Trophoblast cell (in vitro differentiated cells and primary cell): ENCODE data around the gene DENND1B.

ENCODE experiments used
- DNase-seq, 2 donors: peaks; one replicate each; pipeline ENCODE4 v3.0.0-alpha.2; 2016
- H2AFZ ChIP-seq: 2 replicates; pipeline ENCODE4 v1.6.1; 2013; ENCODE audit warnings: low read length, moderate library complexity, mild to moderate bottlenecking; ENCODE audit not compliant: insufficient read depth, poor library complexity
- H2AK5ac ChIP-seq: 2 replicates; pipeline ENCODE4 v1.6.1; 2013; ENCODE audit warnings: mild to moderate bottlenecking, low read length
- H2BK120ac ChIP-seq: 2 replicates; pipeline ENCODE4 v1.6.1; 2013; ENCODE audit warnings: low read length, mild to moderate bottlenecking, moderate library complexity; ENCODE audit not compliant: insufficient read depth, poor library complexity
- H2BK12ac ChIP-seq: 2 replicates; pipeline ENCODE4 v1.6.1; 2013; ENCODE audit warnings: mild to moderate bottlenecking, low read length, moderate library complexity
- H2BK5ac ChIP-seq: 2 replicates; pipeline ENCODE4 v1.6.1; 2013; ENCODE audit warnings: low read length, low read depth, moderate library complexity, mild to moderate bottlenecking; ENCODE audit not compliant: poor library complexity
- H3K14ac ChIP-seq: 2 replicates; pipeline ENCODE4 v1.6.1; 2013; ENCODE audit warnings: mild to moderate bottlenecking, low read length
- H3K18ac ChIP-seq: 2 replicates; pipeline ENCODE4 v1.6.1; 2013; ENCODE audit warnings: mild to moderate bottlenecking, low read length
- H3K23ac ChIP-seq: 2 replicates; pipeline ENCODE4 v1.6.1; 2013; ENCODE audit warnings: low read length
- H3K27ac ChIP-seq: 2 replicates; pipeline ENCODE4 v1.5.1; 2013; ENCODE audit warnings: low read depth, mild to moderate bottlenecking, inconsistent platforms, low read length, moderate library complexity
- H3K27me3 ChIP-seq: 2 replicates; pipeline ENCODE4 v1.6.1; 2013; ENCODE audit warnings: inconsistent platforms, mild to moderate bottlenecking, low read length, moderate library complexity; ENCODE audit not compliant: insufficient read depth
- H3K36me3 ChIP-seq, 2 experiments: 1 replicate in 1 of 2; 2 replicates in 1 of 2; pipeline ENCODE4 v1.6.1; 2013; ENCODE audit warnings: low read length in 2 of 2, mild to moderate bottlenecking in 2 of 2, moderate library complexity in 1 of 2; ENCODE audit not compliant: insufficient read depth in 2 of 2, control insufficient read depth in 1 of 2
- H3K4ac ChIP-seq: 2 replicates; pipeline ENCODE4 v1.6.1; 2013; ENCODE audit warnings: low read depth, mild to moderate bottlenecking, low read length, moderate library complexity
- H3K4me1 ChIP-seq, 2 experiments: 1 replicate in 1 of 2; 2 replicates in 1 of 2; pipeline ENCODE4 v1.6.1; 2013; ENCODE audit warnings: low read length in 2 of 2, mild to moderate bottlenecking in 2 of 2, moderate library complexity in 1 of 2; ENCODE audit not compliant: insufficient read depth in 2 of 2, control insufficient read depth in 1 of 2
- H3K4me2 ChIP-seq: 2 replicates; pipeline ENCODE4 v1.6.1; 2013; ENCODE audit warnings: inconsistent platforms, mild to moderate bottlenecking, low read length, moderate library complexity
- H3K4me3 ChIP-seq: 2 replicates; pipeline ENCODE4 v1.5.1; 2013; ENCODE audit warnings: mild to moderate bottlenecking, low read depth, low read length, inconsistent platforms
- H3K79me1 ChIP-seq: one replicate; pipeline ENCODE4 v1.6.1; 2013; ENCODE audit warnings: low read length
- H3K79me2 ChIP-seq: 2 replicates; pipeline ENCODE4 v1.6.1; 2013; ENCODE audit warnings: low read length, mild to moderate bottlenecking; ENCODE audit not compliant: control insufficient read depth, insufficient read depth, poor library complexity
- H3K9ac ChIP-seq: 2 replicates; pipeline ENCODE4 v1.6.1; 2013; ENCODE audit warnings: mild to moderate bottlenecking, low read length
- H3K9me3 ChIP-seq: 2 replicates; pipeline ENCODE4 v1.6.1; 2013; ENCODE audit warnings: low read depth, mild to moderate bottlenecking, control low read depth, inconsistent platforms, low read length; ENCODE audit not compliant: insufficient read depth
- H4K12ac ChIP-seq: 2 replicates; pipeline ENCODE4 v1.6.1; 2013; ENCODE audit warnings: low read depth, mild to moderate bottlenecking, low read length, moderate library complexity
- H4K8ac ChIP-seq: 2 replicates; pipeline ENCODE4 v1.6.1; 2013; ENCODE audit warnings: low read depth, mild to moderate bottlenecking, low read length, moderate library complexity
- H4K91ac ChIP-seq: one replicate; pipeline ENCODE4 v1.6.1; 2013; ENCODE audit warnings: low read depth, mild to moderate bottlenecking, low read length, moderate library complexity
- WGBS: extraction: QIAGEN DNeasy Blood & Tissue Kit; methylation state at CpG from one replicate; pipeline ENCODE4 v1.1.7; 2013; ENCODE audit warnings: missing lambda C conversion rate; ENCODE audit not compliant: insufficient read length, insufficient coverage; ENCODE audit errors: extremely low coverage; 5-methylcytosine and 5-hydroxymethylcytosine counted together

DENND1B gene

GRCh38 chr1:197743578-197743977 is 31.7 kb downstream of the DENND1B start:
- Histone ChIP-seq H3K4me2 (no peak overlapping the region), H3K4ac (no peak overlapping the region), H3K4me1 (no peaks in the 10 kb centered on the region), H2BK5ac (no peak overlapping the region), H3K9ac (no peak overlapping the region), H3K9me3 (no peaks in the 10 kb centered on the region), H4K12ac (no peak overlapping the region), H3K14ac (no peak overlapping the region), H3K23ac (no peak overlapping the region), H2AK5ac (no peak overlapping the region), H4K8ac (no peak overlapping the region), H2AFZ (no peak overlapping the region), H2BK12ac (no peak overlapping the region), H3K27ac (no peak overlapping the region), H3K79me2 (no peaks in the 10 kb centered on the region), H3K4me3 (no peak overlapping the region), H3K27me3 (no peaks in the 10 kb centered on the region), H3K18ac (no peak overlapping the region), H4K91ac (no peak overlapping the region), H3K79me1 (no peaks in the 10 kb centered on the region), H3K36me3 (no peaks in the 10 kb centered on the region), H2BK120ac (no peak overlapping the region)
- WGBS: no CpG with 5 or more reads among the region's 2 CpGs
- DNase-seq: no peak

- no peak for DNase-seq
- Histone ChIP-seq H3K9me3 (no peaks in the 10 kb centered on the region), H2AFZ (no peak overlapping the region), H2BK5ac (no peak overlapping the region), H3K18ac (no peak overlapping the region), H3K4me1 (no peaks in the 10 kb centered on the region), H4K12ac (no peak overlapping the region), H3K4me2 (no peak overlapping the region), H3K79me1 (no peaks in the 10 kb centered on the region), H3K4ac (no peak overlapping the region), H3K4me3 (no peak overlapping the region), H3K23ac (no peak overlapping the region), H3K27me3 (no peaks in the 10 kb centered on the region), H3K14ac (no peak overlapping the region), H2BK12ac (no peak overlapping the region), H3K79me2 (no peaks in the 10 kb centered on the region), H3K27ac (no peak overlapping the region), H2AK5ac (no peak overlapping the region), H3K36me3 (no peaks in the 10 kb centered on the region), H4K8ac (no peak overlapping the region), H4K91ac (no peak overlapping the region), H2BK120ac (no peak overlapping the region), H3K9ac (no peak overlapping the region)
- no CpG with 5 or more reads among the region's 2 CpGs for WGBS
Measured at GRCh38 chr1:197740992-197741391, 34.3 kb downstream of the DENND1B start.

- no peak overlapping the region for H3K9ac ChIP-seq
- H3K4me3 ChIP-seq: no peak overlapping the region
- no CpG with 5 or more reads among the region's 1 CpG for WGBS
- H3K27me3 ChIP-seq: no peaks in the 10 kb centered on the region
- no peak overlapping the region for H4K8ac ChIP-seq
- H4K91ac ChIP-seq: no peak overlapping the region
- no peak overlapping the region for H2AK5ac ChIP-seq
- H3K79me2 ChIP-seq: no peaks in the 10 kb centered on the region
- H4K12ac ChIP-seq: no peak overlapping the region
- no peak overlapping the region for H2AFZ ChIP-seq
- no peak overlapping the region for H2BK12ac ChIP-seq
- no peaks in the 10 kb centered on the region for H3K79me1 ChIP-seq
- no peak overlapping the region for H3K14ac ChIP-seq
- no peak overlapping the region for H3K18ac ChIP-seq
- H3K4me1 ChIP-seq: no peaks in the 10 kb centered on the region
- H3K27ac ChIP-seq: no peak overlapping the region
- no peak overlapping the region for H2BK5ac ChIP-seq
- no peak overlapping the region for H3K23ac ChIP-seq
- H3K4me2 ChIP-seq: no peak overlapping the region
- H3K4ac ChIP-seq: no peak overlapping the region
- DNase-seq: no peak
- no peak overlapping the region for H2BK120ac ChIP-seq
- no peaks in the 10 kb centered on the region for H3K36me3 ChIP-seq
- peaks cover 1% of the 10 kb centered on the region for H3K9me3 ChIP-seq
Measured at GRCh38 chr1:197738927-197739326, 36.4 kb downstream of the DENND1B start.

- H3K4me3 ChIP-seq: no peak overlapping the region
Measured at GRCh38 chr1:197737916-197738315, 37.4 kb downstream of the DENND1B start.

More at GRCh38 chr1:197737916-197738315, 37.4 kb downstream of the DENND1B start:
- no peak overlapping the region for H3K18ac ChIP-seq
- WGBS: no CpG with 5 or more reads among the region's 1 CpG
- no peaks in the 10 kb centered on the region for H3K79me1 ChIP-seq
- H4K12ac ChIP-seq: no peak overlapping the region
- H3K4me1 ChIP-seq: no peaks in the 10 kb centered on the region
- no peak overlapping the region for H2BK12ac ChIP-seq
- no peak for DNase-seq
- H3K9ac ChIP-seq: no peak overlapping the region
- H3K4ac ChIP-seq: no peak overlapping the region
- H4K91ac ChIP-seq: no peak overlapping the region
- no peak overlapping the region for H2AK5ac ChIP-seq
- H2BK5ac ChIP-seq: no peak overlapping the region
- no peaks in the 10 kb centered on the region for H3K27me3 ChIP-seq
- no peak overlapping the region for H2AFZ ChIP-seq
- H3K9me3 ChIP-seq: peaks cover 1% of the 10 kb centered on the region
- no peak overlapping the region for H3K4me2 ChIP-seq
- no peaks in the 10 kb centered on the region for H3K36me3 ChIP-seq
- H3K14ac ChIP-seq: no peak overlapping the region
- H2BK120ac ChIP-seq: no peak overlapping the region
- no peak overlapping the region for H3K23ac ChIP-seq
- H3K27ac ChIP-seq: no peak overlapping the region
- H4K8ac ChIP-seq: no peak overlapping the region
- H3K79me2 ChIP-seq: no peaks in the 10 kb centered on the region
